Small intestine (tissue), 16 donors: ENCODE measurements around the gene WDR72. TPM values are rescaled to one million over a fixed set of nuclear protein-coding genes. Genes with fewer than 3 reads are reported as not detected.
"Not testable (repeated sequence)": the region's sequence is repeated elsewhere in the genome, so short reads cannot be mapped to it uniquely, and the experiment has no call there.

ENCODE experiments used
- DNase-seq, 2 donors: peaks; one replicate each; pipeline versions ENCODE4 v3.0.0 to v3.0.0-alpha.2; 2013
- FAIRE-seq: peaks from 2 replicates; lab custom pipeline; 2012; peaks lifted over from hg19 to GRCh38; lab: Jason Lieb, UNC
- H3K27ac ChIP-seq, 3 donors: one replicate each; pipeline ENCODE4 v1.5.1; 2013; ENCODE audit warnings: low read length in 2 of 3, mild to moderate bottlenecking in 2 of 3, control low read depth in 1 of 3, inconsistent platforms in 1 of 3, low read depth in 1 of 3, moderate library complexity in 1 of 3
- H3K27me3 ChIP-seq, 3 donors: one replicate each; pipeline ENCODE4 v1.6.1; 2013; ENCODE audit warnings: low read length in 3 of 3, inconsistent platforms in 1 of 3; ENCODE audit not compliant: control insufficient read depth in 3 of 3, insufficient read depth in 3 of 3
- H3K36me3 ChIP-seq, 3 donors: one replicate each; pipeline ENCODE4 v1.6.1; 2013; ENCODE audit warnings: low read length in 3 of 3, inconsistent platforms in 1 of 3, low read depth in 1 of 3, mild to moderate bottlenecking in 1 of 3, moderate library complexity in 1 of 3; ENCODE audit not compliant: control insufficient read depth in 3 of 3, insufficient read depth in 2 of 3
- H3K4me1 ChIP-seq, 3 donors: one replicate each; pipeline ENCODE4 v1.6.1; 2013; ENCODE audit warnings: low read length in 2 of 3, inconsistent platforms in 1 of 3, low read depth in 1 of 3, mild to moderate bottlenecking in 1 of 3, moderate library complexity in 1 of 3; ENCODE audit not compliant: control insufficient read depth in 3 of 3, insufficient read depth in 2 of 3
- H3K4me3 ChIP-seq, 3 donors: one replicate each; pipeline ENCODE4 v1.5.1; 2013; ENCODE audit warnings: low read length in 3 of 3, control low read depth in 1 of 3, inconsistent platforms in 1 of 3, low read depth in 1 of 3, mild to moderate bottlenecking in 1 of 3, moderate library complexity in 1 of 3
- H3K9me3 ChIP-seq, 2 donors: one replicate each; pipeline ENCODE4 v1.6.1; 2013; ENCODE audit warnings: low read depth in 1 of 2, low read length in 1 of 2; ENCODE audit not compliant: control insufficient read depth in 2 of 2, insufficient read depth in 1 of 2
- WGBS, 3 donors: extraction: QIAGEN DNeasy Blood & Tissue Kit; methylation state at CpG; one replicate each; pipeline ENCODE4 v1.1.7; 2013; 5-methylcytosine and 5-hydroxymethylcytosine counted together
- long read RNA-seq, 10 donors: transcript quantifications; one replicate each; lab custom pipeline, GENCODE V29; 2026
- polyA plus RNA-seq, 4 donors: library from polyadenylated mRNA; stranded (reverse) in 3 of 4; unstranded in 1 of 4; fragments of 200-250 nt in 3 of 4; fragments of 120-200 nt in 1 of 4; gene quantifications; one replicate each; pipeline versions ENCODE4 v1.2.1 to v1.2.3, GENCODE V29; 2013
- donor health status: healthy with polysubstance abuse.
- donor health status: control.
- donor health status: control.
- donor health status: Bipolar disorder and iron deficiency.
- donor health status: healthy.

WDR72 gene
- polyA plus RNA-seq, result 1 to 10 TPM in 1 of 4 donors, under 1 TPM in 3; 0.12 to 1.6 (median 0.63) TPM
- long read RNA-seq, donor 1, result 0 reads
- long read RNA-seq, donor 2, result 0 reads
- long read RNA-seq, donor 3, result 0 reads
- long read RNA-seq, donor 4, result 0 reads
- long read RNA-seq, donor 5, result 0 reads
- long read RNA-seq, donor 6, result 0 reads
- long read RNA-seq, donor 7, result 0 reads
- long read RNA-seq, donor 8, result 0 reads
- long read RNA-seq, donor 9, result 0 reads
- long read RNA-seq, donor 10, result 0 reads

- Histone ChIP-seq H3K36me3 (no peaks in the 10 kb centered on the region), H3K4me1 (no peaks in the 10 kb centered on the region), H3K27ac (no peak within 1 kb of the TSS), H3K27me3 (peaks cover 0 to 7% (median 7%) of the 10 kb centered on the region in 3 donors), H3K4me3 (peak within 1 kb of the TSS in 2 of 3 donors; percentile 30 to 43), H3K9me3 (no peaks in the 10 kb centered on the region)
- no peak for FAIRE-seq
- WGBS, 3 donors, result 2% methylated on average over 18 to 45 of the region's 45 CpGs
- peak; percentile 37 to 52 for DNase-seq
Observed at GRCh38 chr15:53759411-53759931, at the start of gene WDR72. Gene WDR72 (minus strand): TSS chr15:53759663. CDS start chr15:53733149, 26,514 bp downstream.

GRCh38 chr15:53808058-53808706 is 48.7 kb upstream of the WDR72 start:
- H3K36me3 ChIP-seq, result no peaks in the 10 kb centered on the region
- H3K9me3 ChIP-seq, result no peaks in the 10 kb centered on the region
- H3K4me1 ChIP-seq, result peaks cover 0 to 11% (median 0%) of the 10 kb centered on the region in 3 donors
- H3K4me3 ChIP-seq, result no peak overlapping the region
- DNase-seq (peak in 1 of 2 donors; percentile 27), FAIRE-seq (no peak)
- H3K27ac ChIP-seq, result no peak overlapping the region
- no peaks in the 10 kb centered on the region for H3K27me3 ChIP-seq
- WGBS, 3 donors, result 58 to 59% (median 58%) methylated on average over 5 of the region's 5 CpGs

GRCh38 chr15:53807501-53807900 is 48.0 kb upstream of the WDR72 start:
- no peaks in the 10 kb centered on the region for H3K9me3 ChIP-seq
- DNase-seq, result no peak
- H3K4me1 ChIP-seq, result peaks cover 0 to 4% (median 0%) of the 10 kb centered on the region in 3 donors
- FAIRE-seq, result no peak
- 49 to 84% (median 59%) methylated on average over 1 of the region's 1 CpG for WGBS, 3 donors
- no peaks in the 10 kb centered on the region for H3K36me3 ChIP-seq
- H3K27ac ChIP-seq, result no peak overlapping the region
- no peaks in the 10 kb centered on the region for H3K27me3 ChIP-seq
- H3K4me3 ChIP-seq, result no peak overlapping the region

- Histone ChIP-seq H3K27ac (no peak overlapping the region), H3K4me1 (no peaks in the 10 kb centered on the region), H3K9me3 (no peaks in the 10 kb centered on the region), H3K4me3 (no peak overlapping the region), H3K27me3 (no peaks in the 10 kb centered on the region), H3K36me3 (no peaks in the 10 kb centered on the region)
- WGBS, 3 donors, result 37 to 59% (median 41%) methylated on average over 2 of the region's 2 CpGs
- no peak for DNase-seq
- no peak for FAIRE-seq
Observed at GRCh38 chr15:53802672-53803071, 43.2 kb upstream of the WDR72 start.

- no peak overlapping the region for H3K4me3 ChIP-seq
- WGBS, 3 donors, result 29 to 57% (median 30%) methylated on average over 9 of the region's 9 CpGs
Observed at GRCh38 chr15:53791581-53791980, 32.1 kb upstream of the WDR72 start.

GRCh38 chr15:53789654-53790375 is 30.4 kb upstream of the WDR72 start:
- Histone ChIP-seq H3K36me3 (no peaks in the 10 kb centered on the region), H3K4me3 (no peak overlapping the region), H3K27ac (no peak overlapping the region), H3K4me1 (peaks cover 2 to 16% (median 3%) of the 10 kb centered on the region in 3 donors), H3K27me3 (no peaks in the 10 kb centered on the region), H3K9me3 (peaks cover 0 to 8% of the 10 kb centered on the region in 2 donors)
- WGBS, 3 donors, result 7 to 32% (median 9%) methylated on average over 2 of the region's 2 CpGs
- DNase-seq (peak in 1 of 2 donors; percentile 93), FAIRE-seq (peak; percentile 92)

More at GRCh38 chr15:53791581-53791980, 32.1 kb upstream of the WDR72 start:
- peak; percentile 40 to 94 for DNase-seq
- Histone ChIP-seq H3K9me3 (no peaks in the 10 kb centered on the region), H3K27me3 (no peaks in the 10 kb centered on the region), H3K4me1 (peaks cover 2 to 7% (median 2%) of the 10 kb centered on the region in 3 donors), H3K36me3 (no peaks in the 10 kb centered on the region), H3K27ac (no peak overlapping the region)
- FAIRE-seq, result peak; percentile 72

- FAIRE-seq, result no peak
Observed at GRCh38 chr15:53786401-53786800, 26.9 kb upstream of the WDR72 start.

GRCh38 chr15:53785241-53785640 is 25.8 kb upstream of the WDR72 start:
- H3K27me3 ChIP-seq, H3K36me3 ChIP-seq, H3K4me3 ChIP-seq, FAIRE-seq, H3K9me3 ChIP-seq: not testable (repeated sequence)
- WGBS, 3 donors, result 69 to 80% (median 74%) methylated on average over 2 of the region's 2 CpGs
- peak; percentile 48 to 73 for DNase-seq
- Histone ChIP-seq H3K4me1 (peaks cover 0 to 18% (median 4%) of the 10 kb centered on the region in 3 donors), H3K27ac (peak overlapping the region in 1 of 3 donors; percentile 44)

More at GRCh38 chr15:53786401-53786800, 26.9 kb upstream of the WDR72 start:
- H3K27ac ChIP-seq, result peak overlapping the region in 1 of 3 donors; percentile 44
- DNase-seq, result peak; percentile 86 to 87
- WGBS, 3 donors, result 17 to 53% (median 39%) methylated on average over 2 of the region's 2 CpGs
- H3K4me3 ChIP-seq, result no peak overlapping the region
- peaks cover 0 to 8% of the 10 kb centered on the region in 2 donors for H3K9me3 ChIP-seq
- no peaks in the 10 kb centered on the region for H3K36me3 ChIP-seq
- H3K4me1 ChIP-seq, result peaks cover 2 to 18% (median 4%) of the 10 kb centered on the region in 3 donors
- H3K27me3 ChIP-seq, result no peaks in the 10 kb centered on the region
